H7 (cell line): ENCODE data around the gene CREBRF. TPM values are rescaled to one million over a fixed set of nuclear protein-coding genes. Genes with fewer than 3 reads are reported as not detected.

Source experiments
- DNase-seq: peaks from one replicate; pipeline ENCODE4 v3.0.0; 2012
- H3K27me3 ChIP-seq: 2 replicates; pipeline ENCODE4 v1.6.0; 2011; ENCODE audit warnings: mild to moderate bottlenecking, low read length; ENCODE audit not compliant: control insufficient read depth, insufficient read depth
- H3K36me3 ChIP-seq: replicated peaks from 2 replicates; pipeline ENCODE4 v1.5.1; 2011; ENCODE audit warnings: low read length; ENCODE audit not compliant: control insufficient read depth, insufficient read depth
- H3K4me3 ChIP-seq: 2 replicates; pipeline ENCODE4 v1.5.1; 2011; ENCODE audit warnings: low read depth, mild to moderate bottlenecking, control low read depth, low read length, moderate library complexity; ENCODE audit not compliant: insufficient read depth
- total RNA-seq: library from RNA; depleted of rRNA; stranded (reverse); fragments of >200 nt; shearing (Covaris generic); gene quantifications from 2 replicates; pipeline ENCODE4 v1.2.3, GENCODE V29; 2014; rRNA removed

CREBRF gene
- total RNA-seq, 1 experiment from 2014 or later, result 8.7 TPM

- H3K27me3 ChIP-seq, result no peaks in the 10 kb centered on the region
These were observed 124.2 kb downstream of the CREBRF start for GRCh38 chr5:173180331-173180730.

DNA sequence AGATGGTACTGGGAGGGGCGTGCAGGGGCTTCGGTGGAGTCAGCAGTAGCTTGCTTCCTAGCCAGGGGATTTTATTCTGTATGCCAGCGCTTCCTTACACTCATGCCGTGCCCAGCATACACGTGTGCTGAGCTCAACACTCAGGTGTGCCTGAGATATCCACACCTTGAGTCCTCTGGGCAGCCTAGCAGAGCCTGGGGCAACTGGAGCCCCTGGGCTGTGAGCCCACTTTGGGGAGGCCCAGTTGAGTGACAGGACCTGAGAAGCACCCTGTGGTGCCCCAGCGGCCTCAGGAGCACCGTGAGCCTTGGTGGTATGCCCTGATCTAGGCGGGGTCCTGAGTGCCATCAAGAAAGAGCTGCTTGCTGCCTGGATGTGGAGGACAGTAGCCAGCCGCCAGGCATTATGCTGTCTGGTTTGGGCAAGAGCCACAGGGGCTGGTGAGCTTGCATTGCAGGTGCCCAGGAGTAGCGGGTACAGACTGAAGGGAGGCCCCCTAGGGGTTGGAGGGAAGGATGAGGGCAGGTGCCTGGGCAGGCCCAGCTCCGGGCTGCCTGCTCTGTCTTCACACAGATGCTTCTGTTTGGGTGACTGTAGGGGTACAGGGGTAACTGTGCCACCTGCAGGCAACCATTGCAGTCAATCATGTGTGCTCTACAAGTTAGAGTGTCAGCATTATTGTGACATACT, 131.0 kb downstream of the CREBRF start:
- Histone ChIP-seq H3K4me3 (no peak overlapping the region), H3K27me3 (no peaks in the 10 kb centered on the region), H3K36me3 (no peaks in the 10 kb centered on the region)
- DNase-seq, result peak; percentile 77

More at GRCh38 chr5:173180331-173180730, 124.2 kb downstream of the CREBRF start:
- DNase-seq, result no peak
- H3K36me3 ChIP-seq, result no peaks in the 10 kb centered on the region
- H3K4me3 ChIP-seq, result no peak overlapping the region

DNA sequence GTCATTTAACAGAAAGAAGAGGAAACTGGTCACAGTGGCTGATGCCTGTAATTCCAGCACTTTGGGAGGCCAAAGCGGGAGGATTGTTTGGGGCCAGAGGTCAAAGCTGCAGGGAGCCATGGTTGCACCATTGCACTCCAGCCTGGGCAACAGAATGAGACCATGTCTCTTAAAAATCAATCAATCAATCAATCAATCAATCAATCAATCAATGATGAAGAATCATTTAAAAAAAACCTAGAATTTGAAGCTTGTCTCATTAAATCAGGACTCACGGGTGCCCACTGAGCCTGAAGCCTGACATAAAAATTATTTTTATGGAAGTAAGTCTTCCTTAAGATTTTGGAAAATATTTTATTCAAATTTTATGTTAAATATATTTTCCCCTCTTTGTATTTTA, 132.1 kb downstream of the CREBRF start:
- no peak overlapping the region for H3K4me3 ChIP-seq
- DNase-seq, result no peak
- H3K27me3 ChIP-seq, result no peaks in the 10 kb centered on the region
- H3K36me3 ChIP-seq, result no peaks in the 10 kb centered on the region

Other genes with a start within 250 kb of the CREBRF start
- 97.7 and 102 TPM in 2 replicates for gene ERGIC1, start 222.1 kb upstream of the CREBRF start, total RNA-seq
- 42.7 and 45.9 TPM in 2 replicates for gene RPL26L1, start 96.9 kb upstream of the CREBRF start, total RNA-seq
- 73.0 and 113 TPM in 2 replicates for gene ATP6V0E1, start 72.6 kb upstream of the CREBRF start, total RNA-seq
- 21.1 and 25.6 TPM in 2 replicates for gene BNIP1, start 88.2 kb downstream of the CREBRF start, total RNA-seq
- gene NKX2-5, start 178.9 kb downstream of the CREBRF start, total RNA-seq, result 2.4 and 3.8 TPM in 2 replicates